Activated gamma-delta T cell (primary cell): ENCODE results near the gene LIMK2.
"Not testable (repeated sequence)": the region's sequence is repeated elsewhere in the genome, so short reads cannot be mapped to it uniquely, and the experiment has no call there.

Source experiments
- DNase-seq: peaks from one replicate; lab custom pipeline; 2025; lab: John Stamatoyannopoulos, UW

Gene LIMK2

DNA sequence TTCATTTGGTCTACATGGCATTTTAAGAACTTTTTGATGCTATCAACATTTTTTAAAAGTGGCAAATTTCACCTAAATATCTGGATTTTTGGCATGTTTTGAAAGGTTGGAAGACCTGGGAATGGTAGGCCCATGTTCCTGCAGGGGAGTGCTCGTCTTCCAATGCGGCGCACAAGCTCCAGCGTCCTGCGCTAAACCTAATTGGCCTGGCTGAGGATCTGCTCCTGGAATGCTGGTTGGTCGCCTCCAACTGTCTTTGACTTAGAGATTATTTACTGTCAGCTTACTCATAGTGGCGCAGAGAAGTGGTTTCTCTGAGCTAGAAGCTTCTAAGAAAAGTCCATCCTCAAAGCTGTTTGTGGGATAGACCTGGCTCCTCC, 626 bp upstream of the LIMK2 start:
- no peak for DNase-seq

GRCh38 chr22:31212783-31213629, 908 bp downstream of the LIMK2 start:
- DNase-seq = no peak

GRCh38 chr22:31215018-31215535, 3.0 kb downstream of the LIMK2 start:
- DNase-seq = no peak

DNA sequence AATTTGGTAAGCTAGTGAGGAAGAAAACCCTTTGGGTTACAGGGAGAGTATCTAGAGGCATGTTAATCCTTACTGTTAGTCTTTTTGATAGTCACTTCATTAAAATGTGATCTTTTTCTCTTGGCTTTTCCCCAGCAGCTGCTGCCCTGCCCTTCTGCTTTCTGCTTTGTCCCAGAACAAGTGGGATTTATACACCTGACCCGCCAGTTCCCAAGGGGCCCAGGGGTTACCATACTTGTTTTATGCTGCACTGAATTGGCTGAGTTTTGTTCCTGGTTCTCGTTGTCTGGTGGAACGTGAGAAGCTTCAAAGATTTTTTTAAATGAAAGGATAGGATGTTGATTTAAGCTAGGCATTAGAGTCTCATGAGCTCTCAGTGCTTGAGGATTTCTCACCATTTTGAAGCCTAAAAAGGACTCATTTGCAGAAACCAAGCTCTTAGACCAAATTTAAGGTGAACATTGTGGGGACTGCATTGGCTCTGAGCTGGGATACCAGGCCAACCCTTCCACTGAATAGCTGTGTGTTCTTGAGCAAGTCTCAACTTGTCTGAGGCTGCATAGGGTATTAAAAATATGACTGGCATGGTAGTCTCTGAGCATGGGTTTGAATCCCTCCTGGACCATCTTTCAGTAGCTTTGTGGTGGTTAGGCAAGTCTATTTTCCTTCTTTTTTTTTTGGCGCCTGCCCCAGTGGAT, 6.6 kb downstream of the LIMK2 start:
- no peak for DNase-seq

DNA sequence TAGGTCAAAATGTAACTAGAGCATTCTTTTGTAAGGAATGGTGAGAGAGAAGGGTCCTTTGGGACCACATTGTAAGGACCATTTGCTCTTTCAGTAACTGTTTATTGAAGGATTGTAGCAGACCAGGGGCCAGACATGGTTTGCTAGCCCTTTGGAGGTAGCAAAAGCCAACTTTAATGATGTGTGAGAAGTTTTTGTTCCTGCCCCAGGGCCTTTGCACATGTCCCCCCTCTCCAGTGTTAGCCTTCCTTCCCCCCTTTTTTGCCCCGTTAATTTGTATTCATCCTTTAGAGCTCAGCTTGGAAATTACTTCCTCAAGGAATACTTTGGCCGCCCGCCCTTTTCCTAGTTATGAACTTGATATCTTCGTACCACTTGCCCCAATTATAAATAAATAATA, 9.0 kb downstream of the LIMK2 start:
- no peak for DNase-seq

DNA sequence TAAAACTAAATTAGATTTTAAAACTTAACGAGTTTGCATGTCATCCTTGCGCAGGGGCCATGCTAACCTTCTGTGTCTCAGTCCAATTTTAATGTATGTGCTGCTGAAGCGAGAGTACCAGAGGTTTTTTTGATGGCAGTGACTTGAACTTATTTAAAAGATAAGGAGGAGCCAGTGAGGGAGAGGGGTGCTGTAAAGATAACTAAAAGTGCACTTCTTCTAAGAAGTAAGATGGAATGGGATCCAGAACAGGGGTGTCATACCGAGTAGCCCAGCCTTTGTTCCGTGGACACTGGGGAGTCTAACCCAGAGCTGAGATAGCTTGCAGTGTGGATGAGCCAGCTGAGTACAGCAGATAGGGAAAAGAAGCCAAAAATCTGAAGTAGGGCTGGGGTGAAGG, 10.6 kb downstream of the LIMK2 start:
- no peak for DNase-seq

GRCh38 chr22:31223786-31224191, 11.7 kb downstream of the LIMK2 start:
- no peak for DNase-seq

GRCh38 chr22:31224691-31225090, 12.6 kb downstream of the LIMK2 start:
- not testable (repeated sequence) for DNase-seq

DNA sequence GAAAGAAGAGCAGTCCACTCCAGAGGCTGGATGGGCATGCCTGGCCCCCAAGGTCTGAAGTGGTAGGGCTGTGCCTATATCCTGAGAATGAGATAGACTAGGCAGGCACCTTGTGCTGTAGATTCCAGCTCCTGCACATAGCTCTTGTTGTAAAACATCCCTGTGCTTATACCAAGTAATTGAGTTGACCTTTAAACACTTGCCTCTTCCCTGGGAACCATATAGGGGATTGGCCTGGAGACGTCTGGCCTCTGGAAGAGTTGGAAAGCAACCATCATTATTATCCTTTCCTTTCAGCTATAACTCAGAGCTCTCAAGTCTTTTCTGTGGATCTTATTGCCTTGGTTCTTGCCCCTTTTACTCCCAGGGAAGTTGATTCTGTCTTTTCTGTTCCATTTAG, 15.1 kb downstream of the LIMK2 start:
- no peak for DNase-seq

- DNase-seq = no peak
Measured at GRCh38 chr22:31229402-31230079, 17.4 kb downstream of the LIMK2 start.

GRCh38 chr22:31230155-31230870, 18.2 kb downstream of the LIMK2 start:
- no peak for DNase-seq

GRCh38 chr22:31230871-31231621, 18.9 kb downstream of the LIMK2 start:
- DNase-seq = no peak

DNA sequence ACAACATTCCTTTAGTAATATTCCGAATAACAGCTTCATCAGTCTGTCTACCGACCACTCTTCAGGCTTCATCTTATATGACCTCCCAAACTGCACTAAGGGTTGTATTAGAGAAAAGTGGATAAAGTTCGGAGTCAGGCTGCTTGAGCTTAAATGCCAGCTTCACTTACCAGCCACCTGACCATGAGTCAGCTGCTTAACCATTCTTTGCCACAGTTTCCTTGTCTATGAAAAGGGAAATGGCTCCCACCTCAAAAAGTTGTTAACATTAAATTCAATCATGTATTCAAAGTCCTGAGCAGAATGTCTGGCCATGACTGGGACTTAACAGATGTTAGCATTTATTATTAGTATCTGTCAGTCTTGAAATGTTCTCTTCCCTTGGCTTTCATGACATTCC, 20.9 kb downstream of the LIMK2 start:
- no peak for DNase-seq

- no peak for DNase-seq
Measured at GRCh38 chr22:31235081-31235480, 23.0 kb downstream of the LIMK2 start.

GRCh38 chr22:31236044-31236443, 23.9 kb downstream of the LIMK2 start:
- not testable (repeated sequence) for DNase-seq

- DNase-seq = no peak
Measured at GRCh38 chr22:31238057-31238456, 26.0 kb downstream of the LIMK2 start.

- DNase-seq = no peak
Measured at GRCh38 chr22:31239771-31240370, 27.8 kb downstream of the LIMK2 start.

DNA sequence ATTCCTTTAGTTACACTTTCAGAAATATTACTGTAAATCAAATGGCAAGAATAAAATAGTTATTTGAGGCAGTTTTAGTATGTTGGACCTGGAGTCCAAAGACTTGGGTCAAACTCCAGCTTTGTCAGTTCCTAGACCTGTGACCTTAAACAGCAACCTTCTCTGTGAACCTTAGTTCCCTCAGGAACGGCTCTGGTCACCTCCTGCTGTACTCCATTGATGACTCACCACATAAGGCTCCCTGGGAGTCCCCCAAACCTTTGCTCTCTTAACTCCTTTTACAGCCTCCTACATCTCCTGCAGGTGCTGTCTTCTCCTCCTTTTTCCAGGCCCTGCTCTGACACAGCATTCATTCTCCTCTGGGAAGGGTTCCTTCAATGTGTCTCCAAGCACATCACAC, 29.1 kb downstream of the LIMK2 start:
- no peak for DNase-seq

DNA sequence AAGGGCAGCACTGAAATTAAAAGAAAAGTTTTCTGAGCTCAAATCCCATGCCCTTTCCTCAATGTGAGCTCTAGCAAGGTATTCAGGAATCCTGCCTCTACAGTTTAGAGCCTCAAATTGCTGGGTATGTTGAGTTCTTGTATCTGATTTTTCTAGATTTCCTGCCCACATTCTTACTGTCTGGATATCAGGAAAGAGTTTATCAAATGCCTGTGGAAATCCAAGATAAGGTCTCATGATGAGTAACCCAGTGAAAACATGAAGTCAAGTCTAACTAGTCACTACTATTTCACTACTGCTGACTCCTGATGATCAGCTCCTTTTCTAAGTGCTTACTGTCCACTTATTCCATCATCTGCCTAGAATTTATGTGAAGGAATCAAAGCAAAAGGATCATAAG, 29.8 kb downstream of the LIMK2 start:
- no peak for DNase-seq

GRCh38 chr22:31243339-31244045, 31.4 kb downstream of the LIMK2 start:
- no peak for DNase-seq
